HG03565 (cell line): ENCODE measurements around the gene CREB3L2.

Experiments used
- ATAC-seq: cut with Tn5 transposase; IDR thresholded peaks from one replicate; pipeline ENCODE4 v1.9.1; 2021; ENCODE audit warnings: mild to moderate bottlenecking, moderate library complexity; ENCODE audit not compliant: unreplicated experiment

The CREB3L2 gene

DNA sequence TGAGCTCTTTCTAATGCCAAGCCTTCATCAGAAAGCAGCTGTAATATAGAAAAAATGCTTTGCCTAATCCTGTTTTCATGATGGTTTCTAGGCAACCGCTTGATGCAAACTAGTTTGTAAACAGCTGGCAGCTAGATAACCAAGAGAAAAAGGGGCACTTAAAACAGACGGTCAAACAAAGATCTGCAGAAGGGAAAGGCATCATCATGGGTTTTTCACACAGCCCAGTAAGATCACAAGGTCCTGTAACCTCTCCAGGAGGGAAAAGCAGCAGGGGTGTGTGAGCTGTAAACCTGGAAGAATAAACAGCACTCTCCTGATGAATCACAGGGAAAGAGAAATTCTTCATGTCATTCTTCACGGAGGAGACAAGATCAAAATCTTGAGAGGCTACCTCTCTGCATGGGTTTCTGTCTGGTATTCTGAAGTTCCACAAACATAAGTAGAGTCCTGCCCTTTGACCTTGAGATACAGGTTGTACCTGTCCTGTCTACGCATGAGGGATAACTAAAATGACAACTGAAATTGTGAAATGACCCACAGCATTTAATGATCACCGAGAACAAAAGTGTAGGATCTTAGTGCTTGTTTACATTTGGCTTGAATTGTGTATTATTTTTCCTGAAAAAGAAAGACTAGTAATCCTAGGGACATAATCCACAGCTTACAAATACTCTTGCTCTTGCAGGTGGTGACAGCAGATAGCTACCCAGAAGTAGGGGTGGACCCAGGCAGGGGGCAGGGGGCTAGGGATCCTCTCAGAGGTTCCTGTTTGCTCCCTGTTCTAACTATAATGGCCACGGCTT, 48.0 kb downstream of the CREB3L2 start:
- no peak for ATAC-seq

DNA sequence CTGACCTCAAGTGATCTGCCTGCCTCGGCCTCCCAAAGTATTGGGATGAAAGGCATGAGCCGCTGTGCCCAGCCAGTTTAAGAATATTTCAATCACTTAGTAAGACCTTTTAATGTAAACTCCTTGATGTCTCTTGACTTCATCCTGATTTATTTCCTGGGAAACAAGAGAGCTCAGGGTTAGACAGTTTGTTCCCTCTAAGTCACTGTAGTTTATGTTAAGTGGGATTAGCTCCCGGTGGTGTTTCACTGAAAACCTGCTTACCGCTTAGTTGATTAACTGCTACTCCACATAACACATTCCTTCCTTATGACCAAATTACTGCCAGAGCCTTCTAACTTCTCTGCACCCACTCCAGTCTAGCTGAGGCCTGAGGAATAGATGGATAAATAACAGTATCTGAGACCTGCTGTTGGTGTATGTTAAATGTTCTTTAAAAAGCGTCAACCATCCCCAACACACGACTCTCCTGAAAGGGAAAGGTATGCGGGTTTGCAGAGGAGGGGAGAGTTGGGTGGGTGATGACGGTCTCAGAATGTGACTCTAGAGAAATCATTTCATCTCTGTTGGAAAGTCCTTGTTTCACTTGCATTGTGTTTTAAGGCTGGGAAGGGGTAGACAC, 48.7 kb downstream of the CREB3L2 start:
- no peak for ATAC-seq

DNA sequence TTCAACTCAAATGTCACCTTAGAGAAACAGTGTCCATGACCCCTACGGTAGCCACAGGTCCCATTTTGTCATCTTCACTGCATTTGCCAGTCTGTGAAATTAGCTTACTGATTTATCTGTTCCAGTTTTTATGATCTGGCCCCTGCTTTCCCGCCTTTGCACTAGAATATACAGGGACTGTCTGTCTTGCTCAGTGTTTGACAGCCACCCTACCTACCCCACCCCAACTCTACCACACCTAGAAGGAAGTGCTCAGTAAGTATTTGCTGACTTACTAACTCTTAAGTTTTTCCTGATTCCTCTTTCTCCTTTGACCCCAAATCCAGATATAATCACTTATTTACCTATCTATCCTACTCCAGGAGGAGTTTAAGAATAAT, 49.5 kb downstream of the CREB3L2 start:
- ATAC-seq, result no peak

DNA sequence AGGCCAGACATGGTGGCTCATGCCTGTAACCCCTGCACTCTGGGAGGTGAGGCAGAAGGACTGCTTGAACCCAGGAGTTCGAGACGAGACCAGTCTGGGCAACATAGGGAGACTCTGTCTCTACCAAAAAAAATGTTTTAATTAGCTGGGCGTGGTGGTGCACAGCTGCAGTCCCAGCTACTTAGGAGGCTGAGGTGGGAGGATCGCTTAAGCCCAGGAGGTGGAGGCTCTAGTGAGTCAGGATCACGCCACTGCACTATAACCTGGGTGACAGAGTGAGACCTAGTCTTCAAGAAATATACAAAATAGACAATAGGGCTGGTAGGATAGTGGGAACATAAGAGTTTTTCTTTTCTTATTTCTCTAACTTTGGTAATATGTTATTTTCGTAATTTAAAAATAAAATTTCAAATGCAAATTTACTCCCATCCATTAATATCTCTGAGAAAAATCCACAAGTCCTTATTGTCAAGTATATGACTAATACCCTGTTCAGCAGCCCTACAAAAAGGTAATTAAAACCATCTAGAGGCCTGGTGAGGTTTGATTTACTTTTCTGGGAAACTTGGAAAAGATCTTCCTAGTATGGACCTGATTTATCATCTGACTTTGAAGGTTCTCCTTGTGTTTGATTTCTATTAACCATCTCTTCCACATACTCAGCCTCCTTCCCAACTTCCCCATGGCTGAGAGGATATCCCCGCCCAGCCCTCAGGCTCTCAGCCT, 50.0 kb downstream of the CREB3L2 start:
- no peak for ATAC-seq

DNA sequence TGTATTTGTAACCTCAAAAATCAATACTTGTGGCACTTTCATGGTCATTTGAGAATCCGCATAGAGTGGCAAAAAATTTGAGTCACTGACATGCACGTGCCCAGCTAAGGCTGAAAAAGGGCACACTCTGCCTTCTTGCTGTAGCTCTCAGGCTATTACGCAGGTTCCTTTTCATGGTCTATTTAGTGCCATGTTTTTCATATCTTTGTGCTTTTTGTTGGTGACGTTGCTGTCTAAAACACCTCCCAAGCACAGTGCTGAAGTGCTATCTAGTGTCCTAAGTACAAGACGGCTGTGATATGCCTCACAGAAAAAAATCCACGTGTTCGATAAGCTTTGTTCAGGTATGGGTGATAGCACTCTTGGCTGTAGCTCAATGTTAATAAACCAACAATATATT, 50.9 kb downstream of the CREB3L2 start:
- no peak for ATAC-seq

GRCh38 chr7:137950263-137950621, 51.6 kb downstream of the CREB3L2 start:
- ATAC-seq, result no peak

DNA sequence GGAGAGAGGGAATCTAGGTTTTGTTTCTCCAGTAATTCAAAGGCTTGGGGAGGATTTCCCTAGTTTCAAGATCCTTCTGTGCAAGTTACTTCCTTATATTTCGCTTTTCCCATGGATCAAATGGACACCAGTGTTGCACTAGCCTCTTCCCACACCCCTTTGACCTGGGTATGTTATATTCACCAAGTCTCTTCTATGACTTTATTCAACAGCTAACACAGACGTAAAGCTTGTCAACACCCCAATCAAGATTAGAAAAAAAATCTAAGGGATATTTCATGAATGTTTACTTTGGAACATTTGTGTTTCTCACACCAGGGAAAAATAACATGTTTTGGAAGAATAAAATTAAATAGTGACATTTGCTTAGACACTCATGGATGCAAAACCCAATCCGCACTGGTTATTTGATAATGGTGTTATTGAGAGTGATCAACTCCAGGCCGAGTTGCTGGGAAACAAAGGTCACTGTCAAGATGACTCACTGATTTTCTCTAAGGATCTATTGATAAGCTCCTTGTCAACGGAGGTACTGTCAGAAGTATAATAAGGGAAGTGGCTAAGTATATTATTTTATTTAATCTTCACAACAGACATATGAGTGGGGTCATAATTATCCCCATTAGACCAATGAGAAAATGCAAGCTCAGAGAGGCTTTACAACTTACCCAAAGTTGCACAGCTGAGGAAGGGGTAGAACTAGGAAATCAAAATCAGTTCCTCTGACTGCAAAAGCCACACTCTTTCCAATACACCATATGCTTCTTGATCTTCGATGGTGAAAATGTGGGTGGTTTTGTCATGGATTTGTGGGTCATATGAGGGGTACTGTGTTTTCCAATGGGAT, 52.2 kb downstream of the CREB3L2 start:
- ATAC-seq, result no peak

- ATAC-seq, result no peak
Observed at GRCh38 chr7:137948845-137949330, 53.0 kb downstream of the CREB3L2 start.

- no peak for ATAC-seq
Observed at GRCh38 chr7:137948083-137948844, 53.6 kb downstream of the CREB3L2 start.

DNA sequence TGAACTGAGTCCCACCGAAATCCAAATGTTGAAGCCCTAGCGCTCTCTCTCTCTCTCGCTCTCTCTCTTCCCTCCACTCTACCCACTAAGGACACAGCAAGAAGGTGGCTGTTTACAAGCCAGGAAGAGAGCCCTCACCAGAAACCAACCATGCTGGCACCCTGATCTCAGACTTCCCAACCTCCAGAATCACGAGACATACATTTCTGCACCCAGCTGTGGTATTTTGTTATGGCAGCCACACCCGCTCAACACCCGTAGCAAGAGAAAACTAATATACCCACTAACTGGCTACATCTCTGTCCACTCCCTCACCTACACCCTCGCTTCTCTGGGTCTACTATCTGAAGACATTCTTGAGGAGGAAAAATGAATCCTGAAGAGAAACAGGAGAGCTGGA, 54.8 kb downstream of the CREB3L2 start:
- no peak for ATAC-seq

DNA sequence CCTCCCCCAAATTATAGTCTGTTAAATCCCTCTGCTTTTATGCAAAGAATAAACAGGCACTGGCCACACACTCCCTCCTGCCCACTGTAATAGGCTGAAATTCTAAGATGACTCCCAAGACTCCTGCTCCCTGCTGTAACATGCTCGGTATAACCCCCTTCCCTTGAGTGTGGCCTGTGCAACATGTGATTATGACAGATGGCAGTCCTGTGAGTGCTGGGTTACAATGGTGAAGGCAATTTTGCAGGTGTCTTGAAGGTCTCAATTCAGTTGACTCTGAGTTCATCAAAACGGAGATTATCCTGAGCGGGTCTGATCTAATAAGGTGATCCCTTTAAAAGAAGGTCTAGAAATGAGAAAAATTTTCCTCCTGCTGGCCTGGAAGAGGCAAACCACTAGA, 55.9 kb downstream of the CREB3L2 start:
- no peak for ATAC-seq

DNA sequence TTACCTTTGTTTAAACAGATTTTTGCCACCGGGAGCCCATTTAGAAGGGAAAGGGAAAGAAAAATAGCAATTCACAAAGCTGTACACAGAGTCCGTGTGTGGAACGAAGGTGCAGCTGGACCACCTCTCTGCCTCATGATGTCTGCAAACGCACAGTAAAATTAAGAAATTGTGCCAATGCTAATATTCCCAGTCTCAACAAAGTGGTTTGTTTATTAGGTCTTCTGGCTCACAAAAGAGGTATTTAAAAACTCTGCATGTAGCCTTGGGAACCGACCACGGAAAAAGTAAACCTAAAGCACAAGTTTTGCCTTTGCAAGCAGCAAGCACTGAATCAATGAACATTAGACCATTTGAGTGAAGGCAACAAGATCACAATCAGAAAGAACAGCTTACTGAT, 57.7 kb downstream of the CREB3L2 start:
- no peak for ATAC-seq

DNA sequence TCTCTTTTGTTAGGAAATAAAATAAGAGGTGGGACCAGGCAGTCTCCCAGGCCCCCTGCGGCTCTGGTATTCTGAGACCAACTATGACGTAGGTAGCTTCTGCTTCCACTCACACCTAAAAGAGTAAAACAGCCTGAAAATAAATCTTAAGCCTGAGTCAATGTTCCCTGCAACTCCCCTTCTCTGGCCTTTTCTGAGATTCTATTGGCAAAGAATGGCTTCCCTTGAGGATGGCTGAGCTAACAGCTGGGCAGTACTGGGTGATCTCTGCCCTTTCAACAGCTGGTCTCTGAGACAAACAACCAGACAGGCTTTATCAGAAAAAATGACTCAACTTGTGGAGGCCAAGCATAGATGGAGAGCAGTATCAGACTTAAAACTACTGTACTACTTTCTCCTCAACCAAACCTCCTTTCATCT, 58.7 kb downstream of the CREB3L2 start:
- no peak for ATAC-seq

GRCh38 chr7:137942484-137943115, 59.3 kb downstream of the CREB3L2 start:
- ATAC-seq, result no peak

GRCh38 chr7:137940656-137941518, 61.0 kb downstream of the CREB3L2 start:
- ATAC-seq, result no peak

GRCh38 chr7:137940218-137940617, 61.7 kb downstream of the CREB3L2 start:
- no peak for ATAC-seq

DNA sequence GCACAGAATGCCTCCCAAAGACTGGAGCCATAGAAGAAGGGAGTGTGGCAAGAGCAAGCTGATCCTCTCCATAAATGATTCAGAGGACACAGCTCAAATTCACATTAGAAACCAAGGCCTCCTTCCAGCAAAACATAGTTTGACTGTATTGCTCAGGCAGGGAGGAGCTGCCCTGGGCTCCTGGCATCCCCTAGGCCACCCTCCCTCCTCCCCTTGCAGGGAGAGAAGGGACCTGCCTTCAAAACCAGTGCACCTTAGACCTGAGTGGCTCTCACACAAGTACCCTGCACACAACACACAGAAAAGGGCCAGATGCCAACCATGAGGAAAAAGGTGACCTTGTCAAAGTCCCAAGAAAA, 64.7 kb downstream of the CREB3L2 start:
- ATAC-seq, result no peak

GRCh38 chr7:137936509-137937201, 65.2 kb downstream of the CREB3L2 start:
- no peak for ATAC-seq
